Peyer's patch (tissue), 4 donors: ENCODE results near the gene CFAP141.
"Not testable (repeated sequence)": the region's sequence is repeated elsewhere in the genome, so short reads cannot be mapped to it uniquely, and the experiment has no call there.

Experiments
- CTCF ChIP-seq, 6 experiments: fragments of 450-650 bp in 4 of 6; fragments of 200-600 bp in 2 of 6; sonication (generic) in 1 of 6; IDR thresholded peaks; one replicate each; pipeline ENCODE4 v1.5.1; 2017 to 2019; ENCODE audit warnings: antibody characterized with exemption in 6 of 6, mild to moderate bottlenecking in 3 of 6, moderate library complexity in 1 of 6
- POLR2A ChIP-seq, 2 donors: fragments of 450-650 bp; IDR thresholded peaks; one replicate each; pipeline ENCODE4 v1.5.1; 2017; ENCODE audit warnings: antibody characterized with exemption in 2 of 2, mild to moderate bottlenecking in 2 of 2, moderate library complexity in 2 of 2

GRCh38 chr1:154205778-154206177 lies 355 bp downstream of the CFAP141 start:
- TF ChIP-seq CTCF, POLR2A (IDR thresholded peaks at IDR 0.05): not testable (repeated sequence)
